Measurements from ENCODE around the gene TMEM131.

The TMEM131 gene

DNA sequence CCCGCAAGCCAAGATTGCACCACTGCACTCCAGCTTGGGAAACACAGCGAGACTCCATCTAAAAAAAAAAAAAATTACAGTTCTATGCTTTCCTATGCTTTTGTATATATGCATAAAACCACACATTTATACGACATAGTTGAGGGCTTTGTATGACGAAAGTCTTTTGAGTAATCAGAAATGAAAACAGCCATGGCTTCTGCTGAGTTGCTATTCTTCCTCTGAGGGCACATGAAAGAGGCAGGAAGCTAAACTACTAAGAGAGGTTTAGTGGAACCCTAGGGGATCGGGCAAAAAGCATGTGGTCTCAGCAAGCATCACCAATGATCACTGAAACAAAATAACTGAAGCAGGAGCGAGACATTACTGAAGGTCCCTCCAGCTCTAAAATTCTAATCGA, 182.8 kb downstream of the TMEM131 start:
- DNase-seq (ENCODE audit: low read depth in 2 of 2): no peak

- DNase-seq (ENCODE audit: low read depth in 2 of 2): no peak
Measured at GRCh38 chr2:97808816-97809215, 186.9 kb downstream of the TMEM131 start.

- DNase-seq (ENCODE audit: low read depth in 2 of 2): peak; percentile 62 to 63
Measured at GRCh38 chr2:97806738-97807618, 188.8 kb downstream of the TMEM131 start.

- no peak for DNase-seq (ENCODE audit: low read depth in 2 of 2)
Measured at GRCh38 chr2:97805776-97806175, 190.0 kb downstream of the TMEM131 start.

- DNase-seq (ENCODE audit: low read depth in 2 of 2): no peak
Measured at GRCh38 chr2:97801028-97801427, 194.7 kb downstream of the TMEM131 start.

DNA sequence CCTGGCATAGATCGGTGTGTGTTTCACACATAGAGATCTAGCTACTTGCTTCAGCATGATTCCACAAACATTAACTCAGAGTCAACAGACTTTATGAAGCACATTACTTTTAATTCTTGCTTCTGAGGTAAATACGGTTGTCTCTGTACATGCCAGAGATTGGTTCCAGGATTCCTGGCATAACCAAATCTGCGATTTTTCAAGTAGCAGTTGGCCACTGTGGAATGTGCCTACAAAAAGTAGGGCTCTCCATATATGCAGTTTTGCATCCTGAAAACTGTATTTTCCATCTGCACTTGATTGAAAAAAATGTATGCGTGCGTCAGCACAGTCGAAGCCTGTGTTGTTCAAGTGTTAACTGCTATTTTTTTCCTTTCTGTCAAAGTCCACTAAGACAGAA, 197.3 kb downstream of the TMEM131 start:
- DNase-seq (ENCODE audit: low read depth in 2 of 2): no peak

GRCh38 chr2:97797355-97797754, 198.4 kb downstream of the TMEM131 start:
- DNase-seq (ENCODE audit: low read depth in 2 of 2): no peak

GRCh38 chr2:97796465-97797126, 199.2 kb downstream of the TMEM131 start:
- no peak for DNase-seq (ENCODE audit: low read depth in 2 of 2)

DNA sequence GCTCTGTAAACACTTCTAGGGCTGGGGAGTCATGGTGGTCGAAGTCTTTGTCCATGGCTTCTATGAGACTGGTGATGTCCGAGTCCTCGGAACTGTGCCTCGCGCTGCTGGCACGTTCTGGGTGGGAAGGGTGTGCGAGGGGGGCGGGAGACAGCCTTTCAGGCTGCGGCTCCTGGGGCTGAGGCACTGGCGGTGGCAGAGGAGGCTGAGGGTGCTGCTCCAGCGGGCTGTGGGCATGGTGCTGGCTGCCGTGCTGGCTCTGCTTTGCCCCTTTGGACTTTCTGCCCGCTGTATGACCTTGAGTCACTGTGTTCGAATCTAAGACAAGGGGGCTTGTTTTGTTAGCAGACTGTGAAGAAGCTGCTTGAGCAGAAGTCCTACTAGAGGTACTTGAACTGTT, 203.3 kb downstream of the TMEM131 start:
- no peak for DNase-seq (ENCODE audit: low read depth in 2 of 2)

DNA sequence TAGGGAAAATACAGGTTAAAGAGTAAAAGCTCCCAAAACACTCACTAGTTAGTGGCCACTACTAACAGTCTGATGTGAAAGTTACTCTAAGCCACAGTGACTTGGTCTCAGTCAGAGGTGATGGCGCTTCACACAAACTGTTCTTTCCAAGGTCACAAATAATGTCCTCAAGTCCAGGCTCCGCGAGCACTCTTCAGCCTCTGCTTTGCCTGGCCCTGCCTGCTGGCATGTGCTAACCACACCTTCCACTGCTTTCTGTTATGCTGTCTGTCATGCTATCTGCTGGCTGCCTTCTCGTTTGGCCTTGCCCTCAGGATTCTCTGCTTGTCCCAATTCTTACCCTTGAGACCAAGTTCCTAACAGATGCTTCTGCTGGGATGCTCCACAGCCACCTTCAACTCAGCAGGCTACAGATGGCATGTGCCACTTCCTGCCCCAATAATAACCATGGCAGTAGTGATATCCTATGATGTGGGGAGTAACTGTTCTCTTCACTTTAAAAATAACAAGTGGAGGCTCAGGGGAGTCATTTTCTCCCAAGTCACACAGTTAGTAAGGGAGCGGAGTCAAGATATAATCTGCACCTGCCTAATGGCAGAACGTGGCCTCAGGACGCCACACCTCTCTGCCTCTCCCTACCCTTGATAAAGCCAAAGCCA, 206.6 kb downstream of the TMEM131 start:
- no peak for DNase-seq (ENCODE audit: low read depth in 2 of 2)

DNA sequence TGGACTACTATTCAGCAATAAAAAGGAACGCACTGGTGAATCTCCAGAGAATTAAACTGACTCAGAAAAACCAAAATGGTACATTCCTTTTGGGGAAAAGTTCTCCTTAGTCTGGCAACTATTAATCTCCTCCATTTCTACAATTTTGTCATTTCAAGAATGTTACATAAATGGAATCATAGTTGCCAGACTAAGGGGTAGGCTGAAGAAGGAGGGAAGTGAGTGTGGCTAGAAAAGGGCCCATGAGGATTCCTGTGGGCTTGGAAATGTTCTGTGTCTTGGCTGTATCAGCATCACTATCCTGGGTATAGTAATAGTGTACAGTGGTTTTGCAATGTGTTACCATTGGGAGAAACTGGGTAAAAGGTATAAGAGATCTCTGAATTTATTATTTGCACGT, 209.9 kb downstream of the TMEM131 start:
- no peak for DNase-seq (ENCODE audit: low read depth in 2 of 2)

DNA sequence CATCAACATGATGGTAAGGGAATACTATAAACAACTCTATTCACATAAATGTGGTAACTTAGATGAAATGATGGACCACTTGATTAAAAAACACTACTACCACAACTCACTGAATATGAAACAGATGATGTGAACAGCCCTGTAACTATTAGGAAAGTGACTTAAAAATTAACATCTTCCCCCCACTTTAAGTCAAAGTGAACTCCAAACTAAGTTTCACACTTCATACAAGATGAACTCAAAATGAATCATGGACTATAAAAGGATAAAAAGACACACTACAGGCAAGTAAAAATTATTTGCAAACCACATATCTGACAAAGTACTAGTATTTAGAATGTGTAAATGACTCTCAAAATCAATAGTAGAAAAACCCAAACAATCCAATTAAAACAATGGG, 210.8 kb downstream of the TMEM131 start:
- DNase-seq (ENCODE audit: low read depth in 2 of 2): no peak

GRCh38 chr2:97781981-97782380, 213.8 kb downstream of the TMEM131 start:
- DNase-seq (ENCODE audit: low read depth in 2 of 2): no peak

DNA sequence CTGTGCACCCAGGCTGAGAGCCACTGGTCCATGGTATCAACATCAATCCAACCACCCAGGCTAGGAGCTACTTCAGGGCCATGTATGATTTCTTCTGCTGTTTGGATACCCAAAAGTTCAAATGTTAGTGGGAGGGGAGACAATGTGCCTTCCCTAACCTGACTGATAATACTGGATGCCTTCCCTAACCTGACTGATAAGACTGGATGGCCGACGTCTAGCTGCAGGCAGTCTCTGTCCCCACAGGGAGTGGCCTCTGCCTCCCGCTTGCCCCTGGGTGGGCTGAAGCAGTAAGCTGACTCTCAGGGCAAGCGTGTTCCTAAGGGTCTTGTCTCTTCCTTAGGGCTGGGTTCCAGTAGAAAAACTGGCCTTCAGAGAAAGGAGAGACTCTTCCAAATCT, 216.6 kb downstream of the TMEM131 start:
- DNase-seq (ENCODE audit: low read depth in 2 of 2): no peak

DNA sequence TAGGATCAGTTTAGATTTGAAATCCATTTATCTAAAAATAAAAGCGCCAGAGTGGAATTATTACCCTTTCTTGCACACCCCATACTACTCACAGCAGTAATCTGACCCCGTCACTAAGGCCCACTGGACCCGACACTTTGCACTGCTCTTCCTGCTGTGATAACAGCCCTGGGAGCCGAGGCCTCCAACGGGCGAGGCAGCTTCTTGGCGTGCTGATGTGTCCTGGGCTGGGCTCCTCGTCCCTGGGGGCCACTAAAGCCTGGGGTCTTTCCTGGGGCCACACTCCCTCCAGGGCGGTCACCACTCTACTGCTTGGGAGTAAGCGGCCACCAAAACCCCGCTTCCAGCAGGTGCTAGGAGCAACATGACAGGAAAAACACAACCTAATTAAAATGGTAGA, 220.7 kb downstream of the TMEM131 start:
- no peak for DNase-seq (ENCODE audit: low read depth in 2 of 2)

GRCh38 chr2:97774425-97774824, 221.3 kb downstream of the TMEM131 start:
- DNase-seq (ENCODE audit: low read depth in 2 of 2): no peak

DNA sequence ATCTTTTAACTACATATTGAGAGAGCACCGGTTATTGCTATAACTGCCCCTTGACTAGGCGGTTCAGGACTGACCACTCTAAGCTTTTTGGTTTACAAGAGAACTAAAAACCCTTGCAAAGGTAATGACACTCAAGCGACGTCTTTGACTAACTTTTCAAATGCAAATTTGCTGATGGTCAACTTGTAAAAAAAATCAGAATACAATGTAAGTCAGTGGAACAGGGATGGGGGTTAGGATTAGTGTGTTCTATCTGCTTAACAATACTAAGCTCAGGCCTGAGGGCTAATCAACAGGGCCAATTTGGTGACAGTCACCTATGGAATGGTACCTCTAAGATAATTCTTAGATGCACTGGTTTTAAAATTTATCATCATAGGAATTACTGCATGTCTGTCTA, 225.3 kb downstream of the TMEM131 start:
- no peak for DNase-seq (ENCODE audit: low read depth in 2 of 2)

DNA sequence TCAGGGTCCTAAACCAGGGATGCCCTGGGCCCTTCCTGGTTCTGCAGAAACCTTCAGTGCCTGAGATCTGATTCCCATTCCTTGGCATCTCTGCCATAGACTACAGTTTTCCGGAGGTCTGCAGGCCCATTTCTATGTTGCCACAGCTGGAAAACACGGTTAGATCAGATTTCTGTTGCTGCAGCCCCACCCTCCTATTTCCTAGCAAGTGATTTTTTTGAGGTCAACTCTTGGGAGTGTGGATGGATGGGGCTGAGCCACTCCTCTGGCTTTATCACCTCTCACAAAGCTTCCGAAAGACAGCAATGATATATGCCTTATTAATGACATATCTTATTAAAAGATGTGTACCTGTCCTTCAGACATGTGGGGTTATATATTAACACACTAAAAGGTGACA, 226.0 kb downstream of the TMEM131 start:
- no peak for DNase-seq (ENCODE audit: low read depth in 2 of 2)

- DNase-seq (ENCODE audit: low read depth in 2 of 2): no peak
Measured at GRCh38 chr2:97769308-97769707, 226.4 kb downstream of the TMEM131 start.

GRCh38 chr2:97766567-97766966, 229.2 kb downstream of the TMEM131 start:
- DNase-seq (ENCODE audit: low read depth in 2 of 2): no peak

DNA sequence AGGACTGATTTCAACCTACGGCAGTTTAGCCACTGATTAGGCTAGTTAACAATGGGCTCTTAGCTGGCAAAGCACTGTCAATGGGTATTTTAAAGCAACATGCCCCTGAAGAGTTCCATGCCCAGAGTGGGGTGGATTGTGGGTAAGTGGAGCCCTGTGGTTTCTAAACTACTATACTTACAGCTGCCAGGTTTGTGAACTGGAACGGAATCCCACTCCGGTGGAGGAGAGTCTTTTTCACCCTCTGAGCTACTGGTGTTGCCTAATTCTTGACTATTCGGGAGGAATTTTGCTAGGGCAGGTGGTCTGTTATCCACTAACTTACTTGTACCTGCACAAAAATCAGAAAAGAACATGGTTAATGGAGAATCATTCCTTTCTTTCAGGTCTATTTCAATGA, 229.8 kb downstream of the TMEM131 start:
- DNase-seq (ENCODE audit: low read depth in 2 of 2): no peak

GRCh38 chr2:97764559-97765263, 231.0 kb downstream of the TMEM131 start:
- DNase-seq (ENCODE audit: low read depth in 2 of 2): no peak
